Activated naive CD8-positive, alpha-beta T cell treated with anti-CD3 and anti-CD28 coated beads, Interleukin-2, amount 50 U/mL, for 24 hours (primary cell): ENCODE measurements around the gene SNAPC3.

ENCODE experiments used
- ATAC-seq: fragments of 150-1000 bp; cut with Tn5 transposase; one replicate; pipeline ENCODE4 v1.10.0; 2021
- DNase-seq: peaks from one replicate; pipeline ENCODE4 v3.0.0; 2021
- H3K27ac Mint-ChIP-seq: one replicate; pipeline ENCODE4 v1.8.0; 2021; ENCODE audit warnings: mild to moderate bottlenecking, mixed read lengths
- H3K27me3 Mint-ChIP-seq: one replicate; pipeline ENCODE4 v1.8.0; 2021; ENCODE audit warnings: mixed read lengths
- H3K36me3 Mint-ChIP-seq: one replicate; pipeline ENCODE4 v1.8.0; 2021; ENCODE audit warnings: low read depth, mixed read lengths
- H3K4me1 Mint-ChIP-seq: one replicate; pipeline ENCODE4 v1.8.0; 2021; ENCODE audit warnings: mixed read lengths
- H3K4me3 Mint-ChIP-seq: one replicate; pipeline ENCODE4 v1.8.0; 2021; ENCODE audit warnings: mild to moderate bottlenecking, moderate library complexity, mixed read lengths
- H3K9me3 Mint-ChIP-seq: one replicate; pipeline ENCODE4 v1.8.0; 2021; ENCODE audit warnings: mixed read lengths

The SNAPC3 gene

DNA sequence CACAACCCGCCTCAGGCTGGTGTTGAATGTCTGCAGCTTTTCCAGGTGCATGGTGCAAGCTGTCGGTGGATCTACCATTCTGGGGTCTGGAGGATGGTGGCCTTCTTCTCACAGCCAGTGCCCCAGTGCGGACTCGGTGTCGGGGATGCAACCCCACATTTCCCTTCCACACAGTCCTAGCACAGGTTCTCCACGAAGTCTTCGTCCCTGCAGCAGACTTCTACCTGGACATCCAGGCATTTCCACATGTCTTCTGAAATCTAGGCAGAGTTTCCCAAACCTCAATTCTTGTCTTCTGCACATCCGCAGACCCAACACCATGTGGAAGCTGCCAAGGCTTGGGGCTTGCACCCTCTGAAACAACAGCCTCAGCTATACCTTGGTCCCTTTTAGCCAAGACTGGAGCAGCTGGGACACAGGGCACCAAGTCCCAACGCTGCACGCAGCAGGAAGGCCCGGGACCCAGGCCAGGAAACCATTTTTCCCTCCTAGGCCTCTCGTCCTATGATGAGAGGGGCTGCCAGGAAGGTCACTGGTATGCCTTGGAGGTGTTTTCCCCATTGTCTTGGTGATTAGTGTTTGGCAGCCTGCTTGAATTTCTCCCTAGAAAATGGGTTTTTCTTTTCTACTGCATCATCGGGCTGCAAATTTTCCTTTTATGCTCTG lies 69.9 kb downstream of the SNAPC3 start:
- H3K9me3 Mint-ChIP-seq, result peaks cover 6% of the 10 kb centered on the region
- peaks cover 43% of the 10 kb centered on the region for H3K36me3 Mint-ChIP-seq
- ATAC-seq, result no peak
- peaks cover 35% of the 10 kb centered on the region for H3K4me1 Mint-ChIP-seq
- no peak overlapping the region for H3K27ac Mint-ChIP-seq
- H3K4me3 Mint-ChIP-seq, result no peak overlapping the region
- no peak for DNase-seq
- H3K27me3 Mint-ChIP-seq, result no peaks in the 10 kb centered on the region

DNA sequence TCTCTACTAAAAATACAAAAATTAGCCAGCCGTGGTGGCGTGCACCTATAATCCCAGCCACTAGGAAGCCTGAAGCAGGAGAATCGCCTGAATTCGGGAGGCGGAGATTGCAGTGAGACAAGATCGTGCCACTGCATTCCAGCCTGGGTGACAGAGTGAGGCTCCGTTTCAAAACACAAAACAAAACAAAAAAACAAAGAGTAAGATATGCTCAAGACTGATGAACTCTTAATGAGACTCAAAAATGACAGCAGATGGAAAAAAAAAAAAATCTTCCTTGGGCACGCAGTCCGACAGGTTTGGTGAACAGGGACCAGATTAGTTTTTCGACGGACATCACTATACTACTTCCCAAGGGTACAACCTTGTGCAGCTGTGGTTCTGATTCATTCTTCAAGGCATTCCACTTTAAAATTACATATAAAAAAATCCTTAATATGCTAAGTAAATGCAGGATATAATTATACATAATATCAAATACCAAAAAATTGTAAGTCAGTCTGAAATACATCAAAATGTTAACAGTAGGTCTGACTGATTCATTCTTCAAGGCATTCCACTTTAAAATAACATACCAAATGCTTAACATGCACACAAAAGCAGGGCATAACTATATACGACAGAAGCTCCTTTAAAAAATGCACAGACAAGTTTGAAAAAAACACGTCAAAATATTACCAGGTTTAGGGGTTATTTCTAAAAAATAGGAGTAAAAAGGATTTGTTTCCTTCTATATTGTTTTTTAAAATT lies 75.7 kb downstream of the SNAPC3 start:
- no peak for ATAC-seq

DNA sequence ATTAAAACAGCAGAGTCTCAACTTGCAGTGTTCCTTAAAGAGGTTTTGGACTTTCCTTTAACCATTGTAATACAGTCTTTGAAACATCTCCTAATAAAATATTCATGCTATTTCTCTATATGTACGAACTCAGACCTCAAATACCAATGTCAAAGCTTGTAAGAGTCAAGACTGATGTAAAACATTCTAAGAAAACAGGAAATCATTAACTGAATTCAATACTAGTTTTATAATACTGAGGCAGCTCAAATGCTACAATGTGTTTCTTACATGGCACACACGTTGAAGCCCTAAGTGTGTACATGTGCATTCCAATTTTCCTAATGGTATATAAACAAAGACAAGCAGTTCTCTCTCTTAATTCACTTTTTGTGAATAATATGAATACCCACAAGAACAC lies 76.5 kb downstream of the SNAPC3 start:
- peaks cover 60% of the 10 kb centered on the region for H3K4me1 Mint-ChIP-seq
- H3K27ac Mint-ChIP-seq, result peak overlapping the region; percentile 37
- ATAC-seq, result no peak
- H3K27me3 Mint-ChIP-seq, result no peaks in the 10 kb centered on the region
- H3K9me3 Mint-ChIP-seq, result no peaks in the 10 kb centered on the region
- no peak overlapping the region for H3K4me3 Mint-ChIP-seq
- no peak for DNase-seq
- H3K36me3 Mint-ChIP-seq, result peaks cover 47% of the 10 kb centered on the region

More for the DNA sequence above, 75.7 kb downstream of the SNAPC3 start:
- no peaks in the 10 kb centered on the region for H3K27me3 Mint-ChIP-seq
- no peak for DNase-seq
- no peak overlapping the region for H3K4me3 Mint-ChIP-seq
- peaks cover 63% of the 10 kb centered on the region for H3K4me1 Mint-ChIP-seq
- H3K36me3 Mint-ChIP-seq, result peaks cover 48% of the 10 kb centered on the region
- H3K27ac Mint-ChIP-seq, result no peak overlapping the region
- H3K9me3 Mint-ChIP-seq, result peaks cover under 1% of the 10 kb centered on the region

DNA sequence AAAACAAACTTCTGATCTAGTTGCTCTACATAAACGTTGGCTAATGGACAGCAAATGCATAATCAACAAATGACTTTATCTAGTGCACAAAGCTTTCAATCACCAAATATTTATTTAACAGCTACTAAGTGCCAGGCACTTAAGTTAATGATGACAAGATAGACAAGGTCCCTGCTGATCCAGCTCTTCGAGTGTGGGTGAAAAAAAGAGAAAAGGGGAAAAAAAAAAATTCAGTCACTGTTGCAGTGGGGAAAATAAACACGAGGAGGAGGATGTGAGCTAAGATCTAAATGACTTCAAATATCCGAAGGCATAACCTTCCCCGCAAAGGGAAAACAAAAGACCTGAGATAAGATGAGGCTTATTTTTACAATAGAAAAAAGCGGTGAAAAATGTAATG lies 78.5 kb downstream of the SNAPC3 start:
- ATAC-seq, result no peak
- Mint-ChIP-seq H3K9me3 (no peaks in the 10 kb centered on the region), H3K27ac (no peak overlapping the region), H3K27me3 (no peaks in the 10 kb centered on the region), H3K4me3 (no peak overlapping the region), H3K4me1 (peaks cover 55% of the 10 kb centered on the region), H3K36me3 (peaks cover 55% of the 10 kb centered on the region)
- no peak for DNase-seq

DNA sequence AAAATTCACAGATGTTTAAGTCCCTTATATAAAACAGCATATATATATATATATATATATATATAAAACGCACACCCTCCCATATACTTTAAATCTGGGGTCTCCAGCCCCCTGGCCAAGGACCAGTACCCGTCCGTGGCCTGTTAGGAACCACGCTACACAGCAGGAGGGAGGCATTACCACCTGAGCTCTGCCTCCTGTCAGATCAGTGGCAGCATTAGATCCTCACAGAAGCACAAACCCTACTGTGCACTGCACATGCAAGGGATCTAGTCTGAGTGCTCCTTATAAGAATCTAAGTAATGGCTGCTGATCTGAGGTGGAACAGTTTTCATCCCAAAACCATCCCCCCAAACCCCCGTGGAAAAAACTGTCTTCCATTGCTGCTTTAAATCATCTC lies 79.1 kb downstream of the SNAPC3 start:
- Mint-ChIP-seq H3K4me1 (peaks cover 55% of the 10 kb centered on the region), H3K27ac (no peak overlapping the region), H3K4me3 (no peak overlapping the region), H3K36me3 (peaks cover 56% of the 10 kb centered on the region), H3K9me3 (no peaks in the 10 kb centered on the region), H3K27me3 (no peaks in the 10 kb centered on the region)
- DNase-seq (no peak), ATAC-seq (no peak)

DNA sequence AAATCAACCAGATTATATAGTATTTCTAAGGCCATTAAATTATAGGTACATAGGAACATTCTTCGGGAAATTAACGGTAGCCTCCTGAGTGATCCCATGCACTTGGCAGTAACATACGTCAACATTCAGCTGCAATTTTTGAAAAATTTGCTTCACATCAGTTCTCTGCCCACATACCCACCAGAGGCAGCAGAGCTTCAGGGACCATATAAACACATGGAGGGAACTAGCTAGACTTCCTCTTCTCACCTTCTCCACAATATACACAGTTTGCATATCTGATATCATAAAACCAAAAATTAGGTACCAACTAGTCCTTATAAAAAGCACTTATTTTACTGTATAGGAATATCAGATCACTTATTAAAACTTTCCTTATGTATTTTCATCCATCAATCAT lies 83.2 kb downstream of the SNAPC3 start:
- ATAC-seq (no peak), DNase-seq (no peak)
- Mint-ChIP-seq H3K9me3 (no peaks in the 10 kb centered on the region), H3K27me3 (no peaks in the 10 kb centered on the region), H3K27ac (no peak overlapping the region), H3K36me3 (peaks cover 60% of the 10 kb centered on the region), H3K4me3 (no peak overlapping the region), H3K4me1 (peaks cover 59% of the 10 kb centered on the region)

DNA sequence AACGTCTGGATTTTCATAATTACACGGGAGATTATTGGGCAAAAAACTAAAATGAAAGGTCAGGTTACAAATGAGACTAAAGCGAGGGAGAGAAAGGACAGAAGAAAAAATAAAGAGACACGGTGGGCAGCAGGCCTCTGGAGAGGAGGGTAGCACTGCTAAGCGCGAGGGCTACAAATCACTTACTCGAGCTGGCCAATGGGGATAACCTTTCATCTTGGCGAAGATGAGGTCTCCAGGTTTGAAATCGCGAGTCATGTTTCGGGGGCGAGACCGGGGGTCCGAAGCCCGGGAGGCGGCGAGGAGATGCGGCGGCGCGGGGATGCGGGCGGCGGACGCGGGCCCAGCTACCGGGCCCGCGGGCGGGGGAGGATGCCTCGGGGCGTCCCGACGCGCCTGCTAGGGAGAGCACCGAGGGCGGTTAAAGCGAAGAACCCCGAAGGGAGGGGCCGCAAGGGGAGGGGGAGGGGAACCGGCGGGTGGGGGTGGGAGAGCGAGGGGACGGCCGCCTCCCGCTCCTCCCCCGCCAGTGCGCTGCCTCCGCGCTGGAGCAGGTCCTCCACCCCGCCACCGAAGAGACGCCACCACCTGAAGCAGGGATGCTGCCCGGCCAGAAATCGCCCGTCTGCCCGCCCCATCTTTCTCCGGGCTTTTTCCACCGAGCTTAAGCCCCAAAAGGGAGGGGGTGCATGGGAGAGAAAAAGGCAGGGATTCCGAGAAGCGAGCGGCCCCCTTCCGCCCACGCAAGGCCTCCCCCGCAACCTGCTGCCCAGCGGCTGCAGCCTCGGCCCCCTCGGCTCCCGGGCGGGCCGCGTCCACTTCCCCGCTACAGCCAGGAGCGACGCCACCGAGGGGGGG lies 87.5 kb downstream of the SNAPC3 start:
- Mint-ChIP-seq H3K27me3 (no peaks in the 10 kb centered on the region), H3K4me3 (peak overlapping the region; percentile 87), H3K36me3 (peaks cover 35% of the 10 kb centered on the region), H3K9me3 (no peaks in the 10 kb centered on the region), H3K27ac (peak overlapping the region; percentile 86), H3K4me1 (peaks cover 54% of the 10 kb centered on the region)
- peak; percentile 63 for DNase-seq
- ATAC-seq, result no peak

DNA sequence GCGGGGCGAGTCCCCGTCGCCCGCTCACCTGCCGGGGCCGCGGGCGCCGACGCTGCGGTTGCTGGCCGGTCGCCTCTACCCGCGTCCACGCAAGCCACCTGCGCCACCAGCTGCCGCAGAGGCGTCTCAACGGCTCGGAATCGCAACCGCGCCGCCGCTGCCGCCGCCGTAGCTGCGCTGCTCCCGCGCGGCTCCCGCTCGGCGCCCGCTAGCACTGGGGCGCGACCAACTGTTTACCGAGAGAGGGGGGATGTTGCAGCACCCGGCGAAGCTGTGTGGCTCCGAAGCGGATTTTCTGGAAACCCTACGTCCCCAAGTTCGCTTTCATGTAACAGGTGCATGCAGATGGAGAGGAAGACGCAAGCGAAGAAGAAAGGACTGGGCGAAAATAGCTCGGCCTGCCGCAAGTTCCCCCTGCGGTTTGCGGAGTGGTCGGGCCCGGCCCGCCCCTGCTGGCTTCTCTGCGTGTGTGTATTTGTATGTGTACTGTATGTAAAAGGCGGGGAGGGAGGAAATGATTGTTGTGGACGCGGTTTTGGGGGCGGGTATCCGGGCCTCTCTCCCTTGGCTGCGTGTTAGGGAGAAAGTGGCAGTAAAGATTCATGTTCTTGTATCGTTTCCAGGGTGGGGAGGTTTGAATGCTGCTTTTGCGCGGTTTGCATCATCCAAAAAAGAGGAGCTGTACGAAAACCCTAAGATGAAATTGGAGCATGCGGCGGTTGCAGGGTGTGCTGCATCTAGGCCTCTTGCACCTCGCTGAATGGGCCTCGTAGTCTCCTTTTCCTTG lies 88.3 kb downstream of the SNAPC3 start, which contains the start of gene PSIP1:
Gene PSIP1, minus strand, starts transcription at position 182 of the 787 bp plus-strand sequence. CDS start 782 bp downstream, outside the sequence.
- peak; percentile 90 for ATAC-seq
- H3K27ac Mint-ChIP-seq, result peak within 1 kb of the TSS; percentile 100
- peak within 1 kb of the TSS; percentile 87 for H3K4me3 Mint-ChIP-seq
- peak; percentile 86 for DNase-seq
- peaks cover 50% of the 10 kb centered on the region for H3K4me1 Mint-ChIP-seq
- H3K27me3 Mint-ChIP-seq, result no peaks in the 10 kb centered on the region
- peaks cover 30% of the 10 kb centered on the region for H3K36me3 Mint-ChIP-seq
- H3K9me3 Mint-ChIP-seq, result no peaks in the 10 kb centered on the region
